ENCODE data around the gene CTNND2.
"Not testable (repeated sequence)": the region's sequence is repeated elsewhere in the genome, so short reads cannot be mapped to it uniquely, and the experiment has no call there.

Gene CTNND2

GRCh38 chr5:11420969-11421368, 483.3 kb downstream of the CTNND2 start:
- Histone ChIP-seq H4K8ac (ENCODE audit: low read depth, low read length) (no peak overlapping the region), H4K91ac (ENCODE audit: low read depth, low read length) (no peak overlapping the region), H3K14ac (ENCODE audit: low read length) (no peak overlapping the region), H2BK120ac (ENCODE audit: insufficient read depth, low read length, poor library complexity) (no peak overlapping the region), H3K27ac (ENCODE audit: low read depth, low read length) (no peak overlapping the region), H3K36me3 (ENCODE audit: control insufficient read depth in 1 of 2, insufficient read depth in 2 of 2, low read length in 2 of 2) (no peaks in the 10 kb centered on the region), H2BK5ac (ENCODE audit: low read depth, low read length, poor library complexity) (no peak overlapping the region), H3K9me3 (ENCODE audit: insufficient read depth, low read depth, low read length) (no peaks in the 10 kb centered on the region), H3K27me3 (ENCODE audit: insufficient read depth, low read length) (no peaks in the 10 kb centered on the region), H3K4me1 (ENCODE audit: control insufficient read depth in 1 of 2, insufficient read depth in 2 of 2, low read length in 2 of 2) (no peaks in the 10 kb centered on the region), H2AFZ (ENCODE audit: insufficient read depth, low read length, poor library complexity) (no peak overlapping the region), H3K4me2 (ENCODE audit: low read length) (no peak overlapping the region), H3K4me3 (ENCODE audit: low read depth, low read length) (no peak overlapping the region), H3K79me1 (ENCODE audit: low read length) (no peaks in the 10 kb centered on the region), H2BK12ac (ENCODE audit: low read length) (no peak overlapping the region), H3K9ac (ENCODE audit: low read length) (no peak overlapping the region), H3K4ac (ENCODE audit: low read depth, low read length) (no peak overlapping the region), H3K18ac (ENCODE audit: low read length) (no peak overlapping the region), H4K12ac (ENCODE audit: low read depth, low read length) (no peak overlapping the region), H3K79me2 (ENCODE audit: control insufficient read depth, insufficient read depth, low read length, poor library complexity) (no peaks in the 10 kb centered on the region), H2AK5ac (ENCODE audit: low read length) (no peak overlapping the region), H3K23ac (ENCODE audit: low read length) (no peak overlapping the region)
- DNase-seq: no peak
- WGBS (ENCODE audit: extremely low coverage, insufficient coverage, insufficient read length): no CpG with 5 or more reads among the region's 2 CpGs

GRCh38 chr5:11415751-11416150, 488.5 kb downstream of the CTNND2 start:
- H4K91ac ChIP-seq (ENCODE audit: low read depth, low read length): no peak overlapping the region
- H3K27me3 ChIP-seq (ENCODE audit: insufficient read depth, low read length): no peaks in the 10 kb centered on the region
- H3K23ac ChIP-seq (ENCODE audit: low read length): no peak overlapping the region
- DNase-seq: no peak
- H3K4me2 ChIP-seq (ENCODE audit: low read length): no peak overlapping the region
- no peak overlapping the region for H3K4me3 ChIP-seq (ENCODE audit: low read depth, low read length)
- no peaks in the 10 kb centered on the region for H3K79me1 ChIP-seq (ENCODE audit: low read length)
- H3K9ac ChIP-seq (ENCODE audit: low read length): no peak overlapping the region
- H2BK5ac ChIP-seq (ENCODE audit: low read depth, low read length, poor library complexity): no peak overlapping the region
- H3K18ac ChIP-seq (ENCODE audit: low read length): no peak overlapping the region
- no peak overlapping the region for H4K8ac ChIP-seq (ENCODE audit: low read depth, low read length)
- H3K4me1 ChIP-seq (ENCODE audit: control insufficient read depth in 1 of 2, insufficient read depth in 2 of 2, low read length in 2 of 2): no peaks in the 10 kb centered on the region
- no CpG with 5 or more reads among the region's 3 CpGs for WGBS (ENCODE audit: extremely low coverage, insufficient coverage, insufficient read length)
- H2AFZ ChIP-seq (ENCODE audit: insufficient read depth, low read length, poor library complexity): no peak overlapping the region
- no peak overlapping the region for H2BK120ac ChIP-seq (ENCODE audit: insufficient read depth, low read length, poor library complexity)
- no peak overlapping the region for H4K12ac ChIP-seq (ENCODE audit: low read depth, low read length)
- no peak overlapping the region for H2BK12ac ChIP-seq (ENCODE audit: low read length)
- no peaks in the 10 kb centered on the region for H3K9me3 ChIP-seq (ENCODE audit: insufficient read depth, low read depth, low read length)
- H2AK5ac ChIP-seq (ENCODE audit: low read length): no peak overlapping the region
- no peak overlapping the region for H3K4ac ChIP-seq (ENCODE audit: low read depth, low read length)
- no peak overlapping the region for H3K27ac ChIP-seq (ENCODE audit: low read depth, low read length)
- no peaks in the 10 kb centered on the region for H3K79me2 ChIP-seq (ENCODE audit: control insufficient read depth, insufficient read depth, low read length, poor library complexity)
- no peak overlapping the region for H3K14ac ChIP-seq (ENCODE audit: low read length)
- no peaks in the 10 kb centered on the region for H3K36me3 ChIP-seq (ENCODE audit: control insufficient read depth in 1 of 2, insufficient read depth in 2 of 2, low read length in 2 of 2)

GRCh38 chr5:11414732-11415131, 489.5 kb downstream of the CTNND2 start:
- H3K36me3 ChIP-seq (ENCODE audit: control insufficient read depth in 1 of 2, insufficient read depth in 2 of 2, low read length in 2 of 2); H3K4ac ChIP-seq (ENCODE audit: low read depth, low read length); H2BK12ac ChIP-seq (ENCODE audit: low read length); H2BK120ac ChIP-seq (ENCODE audit: insufficient read depth, low read length, poor library complexity); H4K12ac ChIP-seq (ENCODE audit: low read depth, low read length); DNase-seq; H3K4me3 ChIP-seq (ENCODE audit: low read depth, low read length); H3K79me1 ChIP-seq (ENCODE audit: low read length); H3K79me2 ChIP-seq (ENCODE audit: control insufficient read depth, insufficient read depth, low read length, poor library complexity); H2BK5ac ChIP-seq (ENCODE audit: low read depth, low read length, poor library complexity); H3K9me3 ChIP-seq (ENCODE audit: insufficient read depth, low read depth, low read length); H3K18ac ChIP-seq (ENCODE audit: low read length); H2AFZ ChIP-seq (ENCODE audit: insufficient read depth, low read length, poor library complexity); H3K9ac ChIP-seq (ENCODE audit: low read length); H4K8ac ChIP-seq (ENCODE audit: low read depth, low read length); H4K91ac ChIP-seq (ENCODE audit: low read depth, low read length); H3K27me3 ChIP-seq (ENCODE audit: insufficient read depth, low read length); H3K4me2 ChIP-seq (ENCODE audit: low read length); H3K4me1 ChIP-seq (ENCODE audit: control insufficient read depth in 1 of 2, insufficient read depth in 2 of 2, low read length in 2 of 2); H2AK5ac ChIP-seq (ENCODE audit: low read length); H3K14ac ChIP-seq (ENCODE audit: low read length); H3K23ac ChIP-seq (ENCODE audit: low read length); H3K27ac ChIP-seq (ENCODE audit: low read depth, low read length): not testable (repeated sequence)
- WGBS (ENCODE audit: extremely low coverage, insufficient coverage, insufficient read length): no CpG with 5 or more reads among the region's 1 CpG

GRCh38 chr5:11411621-11412020, 492.6 kb downstream of the CTNND2 start:
- Histone ChIP-seq H3K9ac (ENCODE audit: low read length) (no peak overlapping the region), H3K18ac (ENCODE audit: low read length) (no peak overlapping the region), H3K9me3 (ENCODE audit: insufficient read depth, low read depth, low read length) (no peaks in the 10 kb centered on the region), H4K12ac (ENCODE audit: low read depth, low read length) (no peak overlapping the region), H2AK5ac (ENCODE audit: low read length) (no peak overlapping the region), H3K27ac (ENCODE audit: low read depth, low read length) (no peak overlapping the region), H2BK12ac (ENCODE audit: low read length) (no peak overlapping the region), H4K91ac (ENCODE audit: low read depth, low read length) (no peak overlapping the region), H3K79me2 (ENCODE audit: control insufficient read depth, insufficient read depth, low read length, poor library complexity) (no peaks in the 10 kb centered on the region), H2AFZ (ENCODE audit: insufficient read depth, low read length, poor library complexity) (no peak overlapping the region), H3K14ac (ENCODE audit: low read length) (no peak overlapping the region), H3K36me3 (ENCODE audit: control insufficient read depth in 1 of 2, insufficient read depth in 2 of 2, low read length in 2 of 2) (no peaks in the 10 kb centered on the region), H3K23ac (ENCODE audit: low read length) (no peak overlapping the region), H3K79me1 (ENCODE audit: low read length) (no peaks in the 10 kb centered on the region), H3K4me3 (ENCODE audit: low read depth, low read length) (no peak overlapping the region), H3K4me2 (ENCODE audit: low read length) (no peak overlapping the region), H2BK5ac (ENCODE audit: low read depth, low read length, poor library complexity) (no peak overlapping the region), H3K27me3 (ENCODE audit: insufficient read depth, low read length) (no peaks in the 10 kb centered on the region), H3K4me1 (ENCODE audit: control insufficient read depth in 1 of 2, insufficient read depth in 2 of 2, low read length in 2 of 2) (no peaks in the 10 kb centered on the region), H4K8ac (ENCODE audit: low read depth, low read length) (no peak overlapping the region), H2BK120ac (ENCODE audit: insufficient read depth, low read length, poor library complexity) (no peak overlapping the region), H3K4ac (ENCODE audit: low read depth, low read length) (no peak overlapping the region)
- WGBS (ENCODE audit: extremely low coverage, insufficient coverage, insufficient read length): no CpG with 5 or more reads among the region's 2 CpGs
- no peak for DNase-seq
